ENCODE measurements around the gene KLHDC4.
A peak's percentile ranks its signal among the peaks of the same experiment; 100 is the strongest.
"Not testable (repeated sequence)": the region's sequence is repeated elsewhere in the genome, so short reads cannot be mapped to it uniquely, and the experiment has no call there.

KLHDC4 gene

DNA sequence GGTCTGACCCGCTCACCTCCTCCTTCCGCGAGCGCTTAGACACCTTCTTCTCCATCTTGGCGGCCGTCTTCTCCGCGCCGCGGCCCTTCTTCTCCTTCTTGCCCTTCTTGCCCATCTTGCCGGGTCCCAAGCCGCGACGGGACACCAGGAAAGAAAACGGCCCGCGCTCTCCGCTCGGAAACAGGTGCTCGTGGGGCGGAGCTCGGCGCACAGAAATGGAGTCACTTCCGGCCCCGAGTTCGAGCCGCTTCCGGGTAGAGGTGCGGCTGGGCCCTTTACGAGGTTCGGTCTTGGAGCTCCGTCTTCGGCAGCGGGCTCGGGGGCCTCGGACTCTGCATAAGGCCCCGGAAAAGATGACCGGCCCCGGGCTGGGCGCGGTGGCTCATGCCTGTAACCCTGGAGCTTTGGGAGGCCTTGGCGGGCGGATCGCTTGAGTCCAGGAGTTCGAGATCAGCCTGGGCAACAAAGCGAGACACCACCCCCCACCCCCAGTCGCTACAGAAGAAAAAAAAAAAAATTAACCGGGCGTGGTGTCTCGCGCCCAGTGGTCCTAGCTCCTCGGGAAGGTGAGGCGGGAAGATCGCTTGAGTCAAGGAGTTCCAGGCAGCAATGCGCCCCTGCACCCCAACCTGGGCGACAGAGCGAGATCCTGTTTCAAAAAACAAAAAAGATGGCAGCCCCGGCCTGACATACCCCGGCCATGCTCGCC lies at the start of gene KLHDC4:
TSS of gene KLHDC4 (minus strand) at position 211 of the 709 bp plus-strand sequence. CDS start at position 115, 96 bp downstream.
- peak; percentile 87 for DNase-seq (ENCODE audit: low spot score)

- peak; percentile 40 for DNase-seq (ENCODE audit: low spot score)
Observed at GRCh38 chr16:87815567-87815966, 49.8 kb upstream of the KLHDC4 start.

- DNase-seq (ENCODE audit: low spot score): no peak
Observed at GRCh38 chr16:87812200-87812656, 46.4 kb upstream of the KLHDC4 start.

GRCh38 chr16:87811454-87811853 lies 45.7 kb upstream of the KLHDC4 start:
- not testable (repeated sequence) for DNase-seq (ENCODE audit: low spot score)

GRCh38 chr16:87809150-87809902 lies 43.5 kb upstream of the KLHDC4 start:
- no peak for DNase-seq (ENCODE audit: low spot score)

DNA sequence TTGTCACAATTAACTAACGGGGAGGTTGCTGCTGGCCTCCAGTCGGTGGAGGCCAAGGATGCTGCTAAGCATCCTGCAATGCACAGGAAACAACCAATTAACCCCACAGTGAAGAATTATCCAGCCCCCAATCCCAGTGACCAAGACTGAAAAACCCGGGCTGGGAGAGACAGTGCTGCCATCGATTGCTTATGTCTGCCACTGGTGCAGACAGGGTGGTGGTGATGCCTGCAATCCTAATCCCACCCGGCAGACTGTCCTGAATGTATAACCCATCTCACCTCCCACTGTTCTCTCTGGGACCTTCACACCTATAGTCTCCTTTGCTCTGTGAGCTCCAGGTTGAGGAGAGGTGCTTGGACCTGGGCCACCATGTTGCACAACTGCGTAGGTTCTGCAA lies 42.3 kb upstream of the KLHDC4 start:
- DNase-seq (ENCODE audit: low spot score): no peak

DNA sequence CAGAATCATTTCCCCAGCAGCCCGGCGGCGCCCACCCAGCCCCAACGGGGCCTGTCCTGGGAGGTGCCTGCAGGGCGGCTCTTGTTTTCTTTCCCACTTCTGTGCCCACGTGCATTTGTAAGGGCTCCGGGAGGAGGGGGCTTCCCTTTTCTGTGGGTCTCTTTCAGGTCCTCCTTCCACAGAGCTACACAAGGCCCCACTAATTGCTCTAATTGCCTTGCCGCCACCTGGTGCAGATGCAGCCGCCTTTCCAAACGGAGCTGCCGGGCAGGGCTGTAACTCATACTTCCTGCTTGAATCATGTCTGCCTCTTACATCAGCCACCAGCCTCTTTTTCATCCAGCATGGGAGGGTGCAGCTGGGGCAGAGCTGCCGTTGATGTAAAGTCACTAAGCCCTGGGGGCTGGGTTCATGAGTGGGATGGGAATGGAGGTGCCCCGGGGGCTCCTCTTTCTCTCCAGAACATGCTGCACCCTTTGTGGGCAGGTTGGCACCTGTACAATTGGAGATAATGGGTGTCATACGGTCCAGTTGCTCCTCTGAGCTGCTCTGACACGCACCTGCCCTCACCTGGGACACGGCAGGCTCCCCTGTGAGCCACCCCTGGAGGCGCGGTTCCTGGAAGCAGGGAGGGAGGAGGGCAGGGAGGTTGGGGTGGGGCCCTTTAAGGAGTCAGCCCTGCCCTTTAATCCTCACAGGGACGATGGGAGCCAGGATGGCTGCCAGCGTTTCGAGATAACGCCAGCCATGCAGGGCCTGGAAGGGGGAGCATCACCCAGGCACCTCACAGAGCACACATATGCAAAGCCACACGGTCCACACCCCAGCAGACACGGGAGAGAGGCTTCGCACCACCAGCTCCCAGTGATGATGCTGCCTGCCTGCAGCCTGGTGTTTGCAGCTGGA lies 41.1 kb upstream of the KLHDC4 start:
- peak; percentile 65 for DNase-seq (ENCODE audit: low spot score)

- no peak for DNase-seq (ENCODE audit: low spot score)
Observed at GRCh38 chr16:87806261-87806640, 40.5 kb upstream of the KLHDC4 start.

DNA sequence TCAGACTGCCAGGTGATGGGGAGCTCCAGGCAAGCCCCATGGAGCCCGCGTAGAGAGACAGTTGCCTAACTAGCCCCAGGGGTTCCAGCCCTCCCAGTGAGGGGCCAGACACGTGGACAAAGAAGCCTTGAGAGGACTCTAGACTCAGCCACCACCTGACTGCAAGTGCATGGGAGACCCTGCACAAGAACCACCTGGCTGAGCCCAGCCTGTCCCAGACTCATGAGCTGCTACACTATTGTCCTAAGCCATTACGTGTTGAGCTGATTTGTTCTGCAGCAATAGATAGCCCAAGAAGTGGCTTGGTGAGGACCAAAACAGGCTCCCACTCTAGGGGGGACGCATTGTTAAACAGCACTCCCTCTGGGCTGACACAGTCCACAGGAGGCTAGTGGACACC lies 37.6 kb upstream of the KLHDC4 start:
- DNase-seq (ENCODE audit: low spot score): no peak

DNA sequence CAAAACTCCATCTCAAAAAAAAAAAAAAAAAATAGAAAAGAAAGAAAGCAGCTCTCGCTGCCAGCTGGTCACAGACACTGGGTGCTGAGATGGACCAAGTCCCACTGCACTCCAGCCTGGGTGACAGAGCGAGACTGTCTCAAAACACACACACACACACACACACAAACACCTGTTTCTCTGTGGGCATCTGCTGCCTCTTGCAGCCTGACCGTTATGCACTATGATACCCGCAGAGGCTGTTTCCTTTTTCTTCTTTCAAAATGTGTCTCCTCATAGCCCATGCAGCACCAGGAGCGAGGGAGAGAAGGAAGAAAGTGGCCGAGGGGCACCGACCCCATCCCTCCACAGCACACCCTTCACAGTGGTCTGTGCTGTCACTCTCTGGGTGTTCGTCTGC lies 36.9 kb upstream of the KLHDC4 start:
- no peak for DNase-seq (ENCODE audit: low spot score)

- DNase-seq (ENCODE audit: low spot score): no peak
Observed at GRCh38 chr16:87801679-87802259, 36.0 kb upstream of the KLHDC4 start.

DNA sequence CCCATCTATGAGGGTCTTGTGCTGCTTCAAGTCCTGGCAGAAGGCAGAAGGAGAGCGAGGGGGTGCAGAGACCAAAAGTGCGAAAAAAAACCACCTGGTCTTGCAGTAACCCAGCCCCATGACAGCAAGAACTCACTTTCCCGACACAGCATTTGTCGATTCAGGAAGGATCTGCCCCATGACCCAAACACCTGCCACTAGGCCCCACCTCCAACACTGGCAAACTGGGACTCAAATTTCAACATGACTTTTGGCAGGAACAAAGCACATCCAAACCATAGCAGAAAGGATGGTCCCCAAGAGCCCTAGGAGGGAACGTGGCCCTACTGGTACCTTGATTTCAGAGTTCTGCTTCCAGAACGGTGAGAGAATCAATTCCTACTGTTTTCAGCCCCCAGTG lies 34.7 kb upstream of the KLHDC4 start:
- DNase-seq (ENCODE audit: low spot score): no peak

DNA sequence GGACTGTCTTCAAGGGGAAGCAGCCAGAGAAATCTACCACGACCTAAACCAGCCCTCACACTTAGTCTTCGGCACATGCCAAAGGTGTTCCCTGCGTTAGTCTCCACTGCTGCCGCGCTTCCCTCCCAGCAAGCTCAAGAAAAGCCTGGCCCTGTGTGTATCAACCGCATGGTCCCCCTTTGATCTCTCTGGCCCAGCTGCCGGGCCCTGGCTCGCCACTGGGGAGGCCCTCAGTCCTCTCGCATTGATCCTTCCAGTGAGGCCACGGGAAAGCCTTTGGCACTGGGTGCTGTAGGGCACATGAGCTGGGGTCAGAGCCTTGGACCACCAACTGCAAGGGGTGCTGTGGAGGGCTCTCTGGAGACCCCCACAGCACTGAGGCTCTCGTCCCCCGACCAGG lies 29.6 kb upstream of the KLHDC4 start:
- DNase-seq (ENCODE audit: low spot score): no peak

GRCh38 chr16:87794485-87795078 lies 28.8 kb upstream of the KLHDC4 start:
- no peak for DNase-seq (ENCODE audit: low spot score)

- no peak for DNase-seq (ENCODE audit: low spot score)
Observed at GRCh38 chr16:87792205-87792565, 26.4 kb upstream of the KLHDC4 start.

- DNase-seq (ENCODE audit: low spot score): peak; percentile 90
Observed at GRCh38 chr16:87791295-87792204, 25.8 kb upstream of the KLHDC4 start.

DNA sequence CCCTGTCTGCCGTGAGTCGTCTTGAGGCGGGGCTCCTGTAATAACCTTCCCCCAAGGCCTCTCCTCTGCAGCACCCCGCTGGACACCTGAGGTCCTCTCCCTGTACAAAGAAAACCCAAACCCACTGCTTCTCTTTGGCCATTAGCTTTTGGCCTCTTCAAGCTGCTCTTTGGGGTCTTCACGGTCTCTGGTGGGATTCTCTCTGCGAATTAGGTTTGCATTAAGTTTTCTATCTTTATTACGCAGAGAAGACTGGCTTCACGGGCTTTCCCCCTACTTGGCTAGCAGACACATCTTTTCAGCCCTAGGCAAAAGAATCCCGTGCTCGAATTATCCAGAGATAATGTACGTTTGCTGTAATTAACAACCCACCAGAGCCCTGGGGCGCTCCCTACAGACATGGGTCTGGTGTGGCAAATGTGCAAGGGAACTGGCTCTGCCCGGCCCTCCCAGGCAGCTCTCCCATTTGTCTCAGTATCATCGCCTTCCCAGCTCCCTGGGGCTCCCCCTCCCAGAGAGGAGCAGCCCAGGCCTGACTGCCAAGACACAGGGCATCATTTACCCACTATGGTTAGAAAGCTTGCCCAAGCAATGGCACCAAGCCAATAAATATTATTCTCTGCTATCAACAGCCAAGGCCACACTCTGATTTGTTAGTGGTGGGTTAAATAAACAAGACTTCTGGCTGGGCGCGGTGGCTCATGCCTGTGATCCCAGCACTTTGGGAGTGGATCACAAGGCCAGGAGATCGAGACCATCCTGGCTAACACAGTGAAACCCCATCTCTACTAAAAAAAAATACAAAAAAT lies 24.7 kb upstream of the KLHDC4 start:
- no peak for DNase-seq (ENCODE audit: low spot score)

DNA sequence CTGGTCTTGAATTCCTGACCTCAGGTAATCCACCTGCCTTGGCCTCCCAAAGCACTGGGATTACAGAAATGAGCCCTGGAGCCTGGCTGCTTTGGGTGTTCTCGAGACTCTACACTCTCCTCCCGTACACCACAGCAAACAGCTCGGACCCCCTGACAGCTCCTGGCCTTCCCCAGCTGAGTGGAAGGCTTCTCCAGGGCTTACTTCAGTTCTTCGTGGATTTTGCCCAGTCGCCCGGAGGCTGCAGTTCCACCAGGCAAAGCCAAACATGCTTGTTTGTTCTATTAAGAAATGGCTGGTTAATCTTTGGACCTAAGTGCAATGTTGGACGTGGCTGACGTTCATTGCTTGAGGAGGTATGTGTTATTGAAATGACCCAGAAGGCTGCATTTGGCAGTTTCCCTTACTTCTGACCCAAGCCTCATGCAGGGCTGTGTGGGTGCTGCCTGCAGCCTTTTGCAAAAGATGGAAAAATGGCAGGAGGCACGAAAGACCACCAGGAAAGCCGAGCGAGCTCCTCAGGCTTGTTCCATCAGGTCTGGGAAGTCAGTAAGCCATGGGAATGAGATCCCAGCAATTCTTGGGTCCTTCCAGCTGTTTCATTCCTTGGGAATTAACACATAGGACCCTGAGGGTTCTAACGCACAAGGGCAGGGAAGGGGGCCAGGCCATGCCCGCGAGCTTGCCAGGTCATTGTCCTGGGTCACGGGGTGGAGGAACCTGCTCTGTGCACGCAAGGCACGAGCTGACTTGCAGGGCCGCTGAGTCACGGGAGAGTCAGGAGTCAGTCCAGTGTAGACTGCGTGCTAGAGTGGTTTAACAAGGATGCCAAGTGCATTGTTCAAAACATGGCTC lies 23.9 kb upstream of the KLHDC4 start:
- DNase-seq (ENCODE audit: low spot score): no peak

Data from Ammon's horn (tissue), 1 donor.